ENCODE measurements around the gene FGGY. TPM values are rescaled to one million over a fixed set of nuclear protein-coding genes. Genes with fewer than 3 reads are reported as not detected.

Gene FGGY
- total and polyA plus RNA-seq, 4 donors = 16.0 to 67.0 (median 43.4) TPM

- no peak for TF ChIP-seq FOXA2 (IDR thresholded peaks at IDR 0.05)
- TF ChIP-seq TAF1 (conservative IDR thresholded peaks at IDR 0.05) = no peak
- no peak for TF ChIP-seq GABPA (IDR thresholded peaks at IDR 0.05 in 1 of 2, conservative IDR thresholded peaks at IDR 0.05 in 1 of 2)
- no peak for TF ChIP-seq ATF3 (IDR thresholded peaks at IDR 0.05)
- TF ChIP-seq EGR1 (IDR thresholded peaks at IDR 0.05; ENCODE audit: low read depth in 2 of 2) = no peak
- no peak for TF ChIP-seq CTCF (IDR thresholded peaks at IDR 0.05; ENCODE audit: low read depth, low read length, missing input control)
- TF ChIP-seq SP1 (IDR thresholded peaks at IDR 0.05) = no peak
- no peak for TF ChIP-seq NR2F2 (IDR thresholded peaks at IDR 0.05)
- no peak for TF ChIP-seq MAX (IDR thresholded peaks at IDR 0.05)
- TF ChIP-seq YY1 (IDR thresholded peaks at IDR 0.05) = no peak
- TF ChIP-seq HNF4G (IDR thresholded peaks at IDR 0.05) = no peak
- no peak for TF ChIP-seq REST (IDR thresholded peaks at IDR 0.05)
- TF ChIP-seq ZBTB33 (IDR thresholded peaks at IDR 0.05) = no peak
- TF ChIP-seq JUND (IDR thresholded peaks at IDR 0.05) = no peak
- TF ChIP-seq FOXA1 (IDR thresholded peaks at IDR 0.05) = no peak
- TF ChIP-seq RXRA (IDR thresholded peaks at IDR 0.05) = no peak
- TF ChIP-seq HNF4A (conservative IDR thresholded peaks at IDR 0.05) = no peak
- no peak for TF ChIP-seq RAD21 (IDR thresholded peaks at IDR 0.05)
- no peak for DNase-seq (ENCODE audit: low spot score)
- no peak overlapping the region for H3K9ac ChIP-seq (ENCODE audit: low read depth in 1 of 2, low read length in 2 of 2)
- no peaks in the 10 kb centered on the region for H3K36me3 ChIP-seq (ENCODE audit: control insufficient read depth in 4 of 4, insufficient read depth in 3 of 4, low read depth in 1 of 4, low read length in 3 of 4)
- H3K9me3 ChIP-seq (ENCODE audit: control insufficient read depth in 4 of 4, low read length in 3 of 4) = no peaks in the 10 kb centered on the region
- H3K27me3 ChIP-seq (ENCODE audit: control insufficient read depth in 4 of 4, insufficient read depth in 4 of 4, low read length in 3 of 4) = no peaks in the 10 kb centered on the region
- H3K4me3 ChIP-seq (ENCODE audit: low read depth in 1 of 3, low read length in 3 of 3) = no peak overlapping the region
- 93% methylated on average over 1 of the region's 1 CpG for whole genome bisulfite sequencing
- no peak overlapping the region for H3K27ac ChIP-seq (ENCODE audit: low read depth in 1 of 2, low read length in 2 of 2)
- H3K4me1 ChIP-seq (ENCODE audit: control insufficient read depth in 4 of 4, insufficient read depth in 4 of 4, low read length in 3 of 4) = peaks cover 4 to 8% (median 6%) of the 10 kb centered on the region in 4 donors
Measured at GRCh38 chr1:59452559-59452958, 155.7 kb downstream of the FGGY start.

Data from liver (tissue), 9 donors.